Fibroblast of lung (primary cell): ENCODE measurements around the gene GPR4. TPM values are rescaled to one million over a fixed set of nuclear protein-coding genes. Genes with fewer than 3 reads are reported as not detected.

ENCODE experiments used
- DNase-seq, 2 donors: peaks; one replicate each; pipeline versions ENCODE4 v3.0.0 to v3.0.0-alpha.2; 2010; ENCODE audit warnings: low read depth in 2 of 2
- H2AFZ ChIP-seq: 2 replicates; pipeline ENCODE4 v1.5.1; 2012; ENCODE audit warnings: low read length, control low read depth, inconsistent platforms
- H3K27ac ChIP-seq: 2 replicates; pipeline ENCODE4 v1.5.1; 2011; ENCODE audit warnings: low read length, control low read depth; ENCODE audit not compliant: insufficient read depth
- H3K27me3 ChIP-seq: 2 replicates; pipeline ENCODE4 v1.5.1; 2011; ENCODE audit warnings: mild to moderate bottlenecking, low read length; ENCODE audit not compliant: control insufficient read depth, insufficient read depth
- H3K36me3 ChIP-seq: 2 replicates; pipeline ENCODE4 v1.5.1; 2011; ENCODE audit warnings: low read length; ENCODE audit not compliant: control insufficient read depth, insufficient read depth
- H3K4me1 ChIP-seq: 2 replicates; pipeline ENCODE4 v1.5.1; 2011; ENCODE audit warnings: low read length; ENCODE audit not compliant: control insufficient read depth, insufficient read depth; ENCODE audit errors: extremely low read depth
- H3K4me2 ChIP-seq: 2 replicates; pipeline ENCODE4 v1.5.1; 2011; ENCODE audit warnings: low read length, control low read depth; ENCODE audit not compliant: insufficient read depth; ENCODE audit errors: extremely low read depth
- H3K4me3 ChIP-seq, 4 experiments: fragments of 200-600 bp in 1 of 4; sonication (generic) in 1 of 4; replicated peaks in 1 of 4; 2 replicates each; pipeline ENCODE4 v1.5.1; 2011 to 2016; ENCODE audit warnings: low read length in 4 of 4, low read depth in 3 of 4, mild to moderate bottlenecking in 3 of 4, control low read depth in 2 of 4, inconsistent platforms in 1 of 4, mixed read lengths in 1 of 4; ENCODE audit not compliant: insufficient read depth in 1 of 4; ENCODE audit errors: control extremely low read depth in 1 of 4
- H3K79me2 ChIP-seq: 2 replicates; pipeline ENCODE4 v1.5.1; 2012; ENCODE audit warnings: mild to moderate bottlenecking, low read length, inconsistent platforms; ENCODE audit not compliant: control insufficient read depth, insufficient read depth
- H3K9ac ChIP-seq: 2 replicates; pipeline ENCODE4 v1.5.1; 2011; ENCODE audit warnings: mild to moderate bottlenecking, low read length, control low read depth; ENCODE audit not compliant: insufficient read depth
- H3K9me3 ChIP-seq: 2 replicates; pipeline ENCODE4 v1.5.1; 2012; ENCODE audit warnings: low read depth, low read length; ENCODE audit not compliant: control insufficient read depth, insufficient read depth
- H4K20me1 ChIP-seq: 2 replicates; pipeline ENCODE4 v1.5.1; 2011; ENCODE audit warnings: low read length; ENCODE audit not compliant: control insufficient read depth, insufficient read depth; ENCODE audit errors: extremely low read depth
- EZH2 ChIP-seq: IDR thresholded peaks from 2 replicates; pipeline ENCODE4 v1.5.1; 2012; ENCODE audit warnings: low read length, control low read depth, mild to moderate bottlenecking; ENCODE audit errors: missing control alignments
- polyA minus RNA-seq: library from RNA; depleted of rRNA, polyadenylated mRNA; stranded (reverse); fragments of >200 nt; gene quantifications from 2 replicates; pipeline ENCODE4 v1.2.3, GENCODE V29; 2011; ENCODE audit warnings: low replicate concordance
- polyA plus RNA-seq, 2 donors: library from polyadenylated mRNA; depleted of rRNA in 1 of 2; stranded (reverse) in 1 of 2; unstranded in 1 of 2; fragments of >200 nt; gene quantifications; 2 replicates each; pipeline ENCODE4 v1.2.1, GENCODE V29; 2011 to 2012; ENCODE audit warnings: missing spikeins in 1 of 2
- total RNA-seq: library from RNA; depleted of rRNA; stranded (reverse); fragments of >200 nt; gene quantifications from 2 replicates; pipeline ENCODE4 v1.2.1, GENCODE V29; 2014
- TF ChIP-seq, protein P1 (sequence below), 2 donors: IDR thresholded peaks in 1 of 2; conservative IDR thresholded peaks in 1 of 2; 1 replicate in 1 of 2; 2 replicates in 1 of 2; pipeline ENCODE4 v1.5.1; 2011 to 2012; ENCODE audit warnings: low read length in 2 of 2, control low read depth in 1 of 2, inconsistent platforms in 1 of 2, low read depth in 1 of 2, mild to moderate bottlenecking in 1 of 2

The GPR4 gene
- total RNA-seq (under 0.01 TPM in 1 of 2 replicates, not detected in the other), polyA plus RNA-seq (0.47 and 0.58 TPM in 2 replicates), polyA minus RNA-seq (0.78 TPM in 1 of 2 replicates, not detected in the other)
- 0.39 and 0.56 TPM in 2 replicates for polyA plus RNA-seq (2012)

DNA sequence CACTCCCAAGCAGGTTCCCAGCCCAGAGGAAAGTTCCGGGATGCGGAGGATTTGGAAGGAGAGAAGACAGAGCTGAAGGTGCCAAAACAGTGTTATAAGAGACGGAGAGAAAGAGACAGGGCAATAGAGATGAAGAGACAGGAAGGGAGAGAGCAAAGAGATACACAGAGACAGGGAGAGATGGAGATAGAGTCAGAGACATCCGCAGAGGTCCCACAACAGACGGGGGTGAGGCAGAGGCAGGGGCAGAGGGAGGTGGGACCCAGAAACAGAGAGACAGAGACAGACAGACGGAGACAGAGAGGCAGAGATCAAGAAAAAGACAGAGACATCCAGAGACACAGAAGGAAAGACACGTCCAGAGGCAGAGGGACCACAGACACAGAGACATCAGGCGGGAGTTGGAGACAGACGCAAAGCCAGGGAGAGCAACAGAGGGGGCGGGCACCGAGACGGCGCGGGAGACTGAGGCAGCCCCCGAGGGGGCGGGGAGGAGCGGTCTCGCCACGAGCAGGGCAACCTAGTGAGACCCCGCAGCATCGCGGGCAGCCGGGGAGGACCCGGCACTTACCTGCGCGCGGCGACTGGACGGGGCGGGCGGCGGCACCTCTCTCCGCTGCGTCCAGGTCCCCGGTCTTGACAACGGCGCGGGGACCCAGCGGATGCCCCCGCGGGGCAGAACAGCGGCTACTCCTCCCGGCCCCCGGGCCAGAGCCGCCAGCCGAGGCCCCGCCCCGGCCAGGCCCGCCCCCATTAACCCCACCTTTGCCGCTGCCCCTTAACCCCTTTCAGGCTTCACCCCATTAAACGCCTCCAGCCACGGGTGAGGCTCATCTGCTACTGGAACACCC lies at the start of gene GPR4:
GPR4 (minus strand) TSS at position 689 of the 851 bp plus-strand sequence. CDS start 10,346 bp downstream, outside the sequence.
- Histone ChIP-seq H3K27me3 (peaks cover 43% of the 10 kb centered on the region), H3K4me3 (peak within 1 kb of the TSS in 1 of 4 experiments; percentile 38), H3K4me1 (peaks cover 2% of the 10 kb centered on the region), H4K20me1 (no peaks in the 10 kb centered on the region), H3K4me2 (no peak within 1 kb of the TSS), H3K27ac (no peak within 1 kb of the TSS), H3K79me2 (no peaks in the 10 kb centered on the region), H2AFZ (peak within 1 kb of the TSS; percentile 13), H3K9me3 (no peaks in the 10 kb centered on the region), H3K9ac (no peak within 1 kb of the TSS), H3K36me3 (no peaks in the 10 kb centered on the region)
- TF ChIP-seq EZH2: peak; percentile 96
- TF ChIP-seq, protein P1, sequence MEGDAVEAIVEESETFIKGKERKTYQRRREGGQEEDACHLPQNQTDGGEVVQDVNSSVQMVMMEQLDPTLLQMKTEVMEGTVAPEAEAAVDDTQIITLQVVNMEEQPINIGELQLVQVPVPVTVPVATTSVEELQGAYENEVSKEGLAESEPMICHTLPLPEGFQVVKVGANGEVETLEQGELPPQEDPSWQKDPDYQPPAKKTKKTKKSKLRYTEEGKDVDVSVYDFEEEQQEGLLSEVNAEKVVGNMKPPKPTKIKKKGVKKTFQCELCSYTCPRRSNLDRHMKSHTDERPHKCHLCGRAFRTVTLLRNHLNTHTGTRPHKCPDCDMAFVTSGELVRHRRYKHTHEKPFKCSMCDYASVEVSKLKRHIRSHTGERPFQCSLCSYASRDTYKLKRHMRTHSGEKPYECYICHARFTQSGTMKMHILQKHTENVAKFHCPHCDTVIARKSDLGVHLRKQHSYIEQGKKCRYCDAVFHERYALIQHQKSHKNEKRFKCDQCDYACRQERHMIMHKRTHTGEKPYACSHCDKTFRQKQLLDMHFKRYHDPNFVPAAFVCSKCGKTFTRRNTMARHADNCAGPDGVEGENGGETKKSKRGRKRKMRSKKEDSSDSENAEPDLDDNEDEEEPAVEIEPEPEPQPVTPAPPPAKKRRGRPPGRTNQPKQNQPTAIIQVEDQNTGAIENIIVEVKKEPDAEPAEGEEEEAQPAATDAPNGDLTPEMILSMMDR (conservative IDR thresholded peaks at IDR 0.05 in 1 of 2, IDR thresholded peaks at IDR 0.05 in 1 of 2; ENCODE audit: low read depth in 1 of 2, low read length in 2 of 2): no peak
- DNase-seq: no peak

DNA sequence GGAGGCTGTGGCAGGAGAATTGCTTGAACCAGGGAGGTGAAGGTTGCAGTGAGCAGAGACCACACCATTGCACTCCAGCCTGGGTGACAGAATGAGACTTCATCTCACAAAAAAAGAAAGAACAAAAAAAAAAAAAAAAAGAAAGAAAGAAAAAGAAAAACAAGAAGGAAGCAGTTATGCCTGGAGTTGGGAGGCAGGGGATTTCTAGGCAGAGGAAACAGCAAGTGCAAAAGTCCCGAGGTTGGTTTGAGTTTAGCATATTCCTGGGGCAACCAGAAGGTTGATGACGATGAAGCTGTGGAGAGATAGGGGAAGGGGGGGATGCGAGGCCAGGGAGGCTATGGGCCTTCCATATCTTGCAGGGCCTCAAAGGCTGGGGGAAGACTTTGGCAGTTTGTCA lies 48.7 kb upstream of the GPR4 start:
- DNase-seq: no peak
- Histone ChIP-seq H3K9me3 (no peaks in the 10 kb centered on the region), H4K20me1 (no peaks in the 10 kb centered on the region), H3K79me2 (no peaks in the 10 kb centered on the region), H3K4me2 (no peak overlapping the region), H3K27ac (no peak overlapping the region), H3K4me1 (no peaks in the 10 kb centered on the region), H3K36me3 (no peaks in the 10 kb centered on the region), H2AFZ (no peak overlapping the region), H3K4me3 (no peak overlapping the region), H3K9ac (no peak overlapping the region), H3K27me3 (no peaks in the 10 kb centered on the region)
- no peak for TF ChIP-seq EZH2
- TF ChIP-seq, protein P1 (conservative IDR thresholded peaks at IDR 0.05 in 1 of 2, IDR thresholded peaks at IDR 0.05 in 1 of 2; ENCODE audit: low read depth in 1 of 2, low read length in 2 of 2): no peak

DNA sequence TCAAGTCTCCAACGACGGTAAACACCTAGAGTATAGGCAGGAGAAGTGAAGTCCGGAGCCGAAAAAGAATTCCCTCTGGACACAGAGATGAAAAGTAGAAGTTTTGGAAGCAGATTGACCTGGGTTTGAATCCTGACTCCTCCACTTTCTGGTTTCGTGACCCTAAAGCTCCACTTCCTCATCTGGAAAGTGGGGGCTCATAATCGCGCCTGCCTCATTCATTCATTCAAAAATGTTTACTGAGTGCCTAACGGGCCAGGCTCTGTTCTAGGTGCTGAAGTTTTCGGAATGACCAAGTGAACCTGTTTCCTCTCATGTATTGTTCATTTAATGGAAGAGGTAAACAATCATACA lies 44.3 kb upstream of the GPR4 start:
- Histone ChIP-seq H3K4me2 (no peak overlapping the region), H3K9me3 (no peaks in the 10 kb centered on the region), H3K4me3 (peak overlapping the region in 2 of 4 experiments; percentile 63 to 65), H3K9ac (no peak overlapping the region), H2AFZ (no peak overlapping the region), H4K20me1 (no peaks in the 10 kb centered on the region), H3K27me3 (no peaks in the 10 kb centered on the region), H3K27ac (no peak overlapping the region), H3K36me3 (no peaks in the 10 kb centered on the region), H3K4me1 (peaks cover 2% of the 10 kb centered on the region), H3K79me2 (no peaks in the 10 kb centered on the region)
- DNase-seq: no peak
- TF ChIP-seq EZH2: no peak
- TF ChIP-seq, protein P1 (conservative IDR thresholded peaks at IDR 0.05 in 1 of 2, IDR thresholded peaks at IDR 0.05 in 1 of 2; ENCODE audit: low read depth in 1 of 2, low read length in 2 of 2): no peak
